Femur (tissue), 1 donor: Measurements from ENCODE around the gene FDCSP.
"Not testable (repeated sequence)": the region's sequence is repeated elsewhere in the genome, so short reads cannot be mapped to it uniquely, and the experiment has no call there.

Experiments
- DNase-seq: peaks from one replicate; pipeline ENCODE4 v3.0.0-alpha.2; 2017

FDCSP gene

DNA sequence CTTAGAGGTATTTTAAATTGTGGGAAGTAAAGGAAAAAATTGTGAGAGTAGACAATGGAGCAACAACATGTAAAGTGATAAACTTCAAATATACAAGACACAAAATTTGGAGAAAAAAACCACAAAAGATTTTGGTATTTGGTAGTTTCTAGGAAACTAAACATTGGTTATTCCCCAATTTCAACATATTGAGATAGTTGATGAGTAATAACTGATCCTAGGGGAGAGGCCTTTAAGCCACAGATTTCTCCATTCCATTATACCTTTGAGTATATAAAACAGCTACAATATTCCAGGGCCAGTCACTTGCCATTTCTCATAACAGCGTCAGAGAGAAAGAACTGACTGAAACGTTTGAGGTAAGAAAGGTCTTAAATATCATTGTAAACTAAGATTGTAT lies at the start of gene FDCSP:
TSS of gene FDCSP (plus strand) at position 301 of the 400 bp plus-strand sequence. CDS start 5,071 bp downstream, outside the sequence.
- no peak for DNase-seq

DNA sequence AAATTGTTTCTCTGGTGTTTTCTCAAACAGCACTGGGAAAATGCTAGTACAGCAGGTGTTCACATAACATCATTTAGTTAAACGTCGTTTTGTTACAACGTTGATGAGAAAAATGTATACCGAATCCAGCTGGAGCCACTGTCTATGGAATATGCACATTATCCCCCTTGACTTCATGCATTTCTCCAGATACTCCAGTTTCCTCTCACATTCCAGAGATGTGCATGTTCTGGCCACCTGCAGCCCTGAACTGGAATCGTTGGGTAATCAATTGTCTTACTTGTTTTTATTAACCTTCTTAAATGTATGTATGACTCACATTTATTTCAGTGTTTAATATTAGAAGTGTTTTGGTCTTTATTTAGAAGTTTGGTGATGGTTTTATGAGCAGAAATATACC lies 48.8 kb upstream of the FDCSP start:
- DNase-seq = no peak

DNA sequence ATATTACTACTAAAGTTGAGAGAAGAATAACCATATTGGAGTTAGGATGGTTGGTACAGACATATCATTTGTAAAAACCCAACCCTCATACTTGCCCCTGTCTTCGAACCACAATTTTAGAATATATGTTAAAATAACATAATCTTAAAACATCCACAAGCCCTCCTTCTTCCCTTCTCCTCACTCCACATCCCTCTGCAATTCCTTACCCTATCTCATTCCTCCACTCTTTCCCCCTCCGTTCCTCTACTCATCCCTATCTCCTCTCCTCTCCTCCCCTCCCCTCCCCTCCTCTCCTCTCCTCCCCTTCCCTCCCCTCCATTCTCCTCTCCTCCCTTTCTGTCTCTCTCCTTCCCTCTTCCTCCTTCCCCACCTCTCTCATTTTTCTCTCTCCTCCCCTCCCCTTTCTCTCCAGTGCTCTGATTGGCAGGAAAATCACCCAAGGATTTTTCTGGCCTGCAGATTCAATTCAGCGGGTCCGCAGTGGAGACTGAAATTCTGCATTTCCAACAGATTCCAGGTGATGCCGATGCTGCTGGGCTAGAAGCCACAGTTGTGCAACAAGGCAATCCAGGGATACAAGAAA lies 47.8 kb upstream of the FDCSP start:
- no peak for DNase-seq

DNA sequence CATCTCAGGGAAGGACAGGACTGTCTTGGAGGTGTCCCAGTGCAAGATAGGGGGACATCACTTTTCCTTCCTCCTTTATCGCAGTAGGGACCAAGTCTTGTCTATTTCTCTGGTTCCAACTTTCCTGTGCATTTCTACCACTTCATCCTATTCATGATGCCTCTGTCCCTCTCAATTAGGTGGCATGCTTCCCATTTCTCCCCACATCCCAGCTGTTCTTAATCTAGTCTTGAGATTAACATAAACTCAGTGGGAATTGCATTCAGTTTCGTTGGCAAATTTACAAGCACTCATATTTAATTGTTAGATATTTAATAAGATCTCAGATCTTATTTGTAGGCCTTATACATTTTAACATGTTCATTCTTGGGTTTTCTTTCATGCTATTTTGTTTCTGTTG lies 46.1 kb upstream of the FDCSP start:
- no peak for DNase-seq

DNA sequence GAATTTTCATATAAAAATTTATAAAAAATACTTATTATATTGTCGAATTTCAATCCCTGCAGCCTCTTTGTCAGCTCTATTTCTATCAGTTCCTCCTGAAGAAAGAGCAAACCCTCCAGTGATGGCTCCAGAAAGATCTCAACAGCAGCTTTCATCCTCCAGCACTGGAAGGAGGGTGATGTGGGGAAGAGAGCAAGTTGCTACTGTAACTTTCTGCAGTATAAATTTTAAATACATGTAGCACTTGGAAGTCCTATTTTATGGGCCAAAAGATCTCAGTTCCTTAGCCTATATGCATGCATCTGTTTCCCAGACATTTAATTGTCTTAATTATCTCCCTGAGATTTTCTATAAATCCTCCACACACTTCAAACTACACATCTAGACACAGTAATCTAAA lies 44.1 kb upstream of the FDCSP start:
- no peak for DNase-seq

DNA sequence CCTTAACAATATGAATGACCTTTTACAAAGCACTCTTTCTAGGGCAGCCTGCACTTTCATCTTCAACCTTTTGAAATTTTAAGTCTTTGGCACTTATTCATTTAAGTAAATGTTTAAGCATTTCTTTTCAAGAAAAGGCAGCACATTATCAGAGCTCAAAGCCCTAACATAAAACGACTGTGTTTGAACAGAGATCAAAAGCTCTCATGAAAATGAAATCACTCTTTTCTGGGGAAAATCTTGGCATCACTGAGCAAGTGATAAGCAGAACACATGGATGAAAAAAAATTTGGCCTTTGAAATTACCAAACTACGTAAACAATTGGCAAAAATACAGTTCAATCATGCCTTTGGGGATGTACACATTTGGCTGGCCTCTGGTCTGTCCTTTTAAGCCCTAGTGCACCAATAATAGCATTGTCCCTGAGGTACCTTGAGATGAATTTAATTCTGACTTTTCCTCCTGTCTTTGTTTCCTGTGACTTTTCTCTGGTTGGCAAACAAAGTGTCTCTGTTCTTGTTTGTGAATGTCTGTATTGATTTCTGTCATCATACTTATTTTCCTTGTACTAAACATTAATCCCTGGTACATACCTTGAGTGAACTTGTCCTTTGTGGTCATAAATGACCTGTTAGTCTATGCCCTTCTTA lies 43.3 kb upstream of the FDCSP start:
- no peak for DNase-seq

DNA sequence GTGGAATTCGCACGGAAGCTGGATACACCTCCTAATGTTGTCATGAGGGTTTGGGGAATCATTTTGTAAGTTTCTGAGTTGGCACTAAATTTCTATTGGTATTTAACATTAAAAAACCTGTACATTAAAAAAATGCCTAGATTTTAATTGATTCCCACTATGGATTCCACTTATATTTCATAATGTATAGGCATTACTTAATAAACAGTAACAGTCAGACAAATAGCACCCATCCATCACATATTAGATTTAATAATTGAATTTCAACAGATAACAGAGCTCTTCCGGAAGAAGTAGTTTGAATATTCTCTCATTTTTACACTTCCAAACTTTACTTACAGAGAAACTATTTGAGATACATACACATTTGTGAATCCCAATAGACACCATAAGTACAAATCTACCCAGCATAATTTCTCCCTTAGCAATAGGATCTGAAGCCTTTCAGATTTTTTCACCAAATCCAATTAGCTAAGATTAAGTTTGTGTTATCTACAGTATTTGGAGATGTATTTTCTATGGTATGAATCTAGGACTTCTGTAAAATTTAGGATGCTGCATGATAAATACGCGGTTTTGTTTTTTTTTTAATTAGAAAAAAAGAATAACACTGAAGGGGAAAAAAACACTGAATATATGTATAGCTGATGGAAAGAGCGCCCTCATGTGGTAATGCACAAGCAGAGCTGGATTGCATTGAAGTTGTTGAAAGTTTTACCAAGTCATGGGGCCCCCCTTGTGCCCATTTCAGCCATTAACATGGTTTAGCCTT lies 42.6 kb upstream of the FDCSP start:
- no peak for DNase-seq

DNA sequence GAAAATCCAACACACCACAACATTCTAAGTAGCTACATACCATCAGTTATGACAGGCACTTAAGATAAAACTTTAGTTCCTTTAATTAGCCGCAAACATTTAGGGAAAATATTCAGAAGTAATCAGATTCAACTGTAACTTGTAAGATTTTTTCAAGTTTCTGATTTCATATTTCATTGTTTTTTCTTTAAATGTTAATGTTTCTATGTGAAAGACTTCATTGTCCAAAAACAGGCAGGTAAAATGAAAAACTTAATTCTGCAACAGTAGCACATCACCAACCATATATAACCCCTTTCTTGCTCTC lies 42.0 kb upstream of the FDCSP start:
- no peak for DNase-seq

DNA sequence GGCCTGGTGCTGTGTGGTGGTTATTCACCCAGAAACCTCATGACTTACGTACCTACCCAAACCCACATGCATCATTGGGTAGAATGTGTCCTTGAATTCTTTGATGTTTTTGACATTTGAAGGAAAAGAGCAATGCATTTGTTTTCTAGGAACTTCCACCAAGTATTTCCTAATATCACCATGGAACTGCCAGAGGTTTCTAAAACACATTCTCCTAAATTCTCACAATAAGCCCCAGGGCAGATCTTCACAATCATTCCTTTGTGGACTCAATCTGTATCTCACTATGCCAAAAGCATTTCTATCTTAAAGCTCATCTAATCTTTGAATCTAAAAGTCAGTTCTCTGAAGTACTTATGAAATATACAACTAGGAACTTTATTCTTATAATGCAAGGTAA lies 38.7 kb upstream of the FDCSP start:
- no peak for DNase-seq

DNA sequence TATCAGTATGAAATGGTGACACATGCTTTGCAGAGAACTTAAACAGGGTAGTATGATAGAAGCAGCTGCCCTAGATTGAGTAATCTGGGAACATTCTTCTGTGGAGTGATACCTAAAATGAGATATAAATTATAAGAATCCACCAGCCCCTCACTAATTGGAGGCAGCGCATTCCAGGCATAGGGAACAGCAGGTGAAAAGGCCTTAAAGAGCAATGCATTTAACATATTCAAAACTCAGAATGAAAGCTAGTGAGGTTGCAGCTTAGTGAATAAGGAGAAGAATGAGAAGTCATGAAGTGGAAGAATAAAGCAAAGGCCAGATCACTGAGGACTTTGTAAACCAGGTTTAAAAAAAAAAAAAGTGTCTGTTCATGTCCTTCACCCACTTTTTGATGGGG lies 35.3 kb upstream of the FDCSP start:
- no peak for DNase-seq

DNA sequence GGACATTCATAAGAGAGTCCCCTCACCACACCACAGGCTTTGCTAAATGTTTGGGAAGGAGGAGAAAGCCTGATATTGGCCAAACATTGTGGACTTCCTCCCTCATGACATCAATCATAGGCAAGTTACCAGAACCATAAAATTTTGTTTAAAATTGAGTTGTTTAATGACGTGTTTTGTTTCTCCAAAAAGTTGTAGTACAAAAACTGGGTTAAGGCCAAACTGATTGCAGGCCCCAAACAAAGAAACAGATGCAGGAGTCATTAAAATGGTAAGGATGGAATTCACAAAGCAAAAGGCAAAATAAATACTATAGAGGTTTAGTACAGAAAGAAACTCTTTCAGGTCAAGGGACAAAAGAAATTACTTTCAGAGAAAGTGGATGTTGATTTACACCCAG lies 34.3 kb upstream of the FDCSP start:
- no peak for DNase-seq

DNA sequence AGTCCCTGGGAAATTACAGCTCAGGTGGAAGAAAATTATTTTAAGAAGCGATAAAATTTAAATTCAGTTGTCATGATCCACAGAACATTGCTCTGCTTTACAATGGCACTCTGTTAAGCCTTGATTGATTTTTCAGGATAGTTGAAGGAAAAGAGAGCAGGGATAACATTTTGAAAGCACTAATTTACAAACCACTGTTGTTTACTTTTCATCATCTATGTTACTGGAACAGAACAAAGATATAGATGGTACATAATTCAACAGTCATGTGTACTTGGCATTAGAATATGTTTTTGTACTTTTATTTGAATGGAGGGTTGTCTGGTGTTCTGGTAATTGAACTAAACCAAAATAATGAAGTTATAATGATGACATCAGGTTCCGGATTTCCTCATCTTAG lies 33.0 kb upstream of the FDCSP start:
- DNase-seq = no peak

DNA sequence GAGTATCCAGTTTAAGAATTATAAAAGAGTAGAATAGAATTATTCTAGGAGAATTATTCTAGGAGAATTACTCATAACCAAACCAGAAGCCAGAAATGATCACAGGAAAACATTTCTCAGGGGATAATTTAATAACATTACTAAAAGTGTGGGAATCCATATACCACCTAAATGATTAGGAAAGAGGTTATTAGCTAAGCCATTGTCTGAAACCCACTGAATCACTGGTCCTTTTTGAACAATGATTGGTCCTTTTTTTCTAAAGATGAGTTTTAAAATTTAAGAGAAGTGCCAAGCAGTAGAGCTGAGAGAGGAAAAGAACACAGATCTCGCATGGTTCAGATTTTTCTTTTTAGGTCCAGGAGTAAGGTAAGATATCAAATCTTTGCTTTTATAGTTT lies 30.5 kb upstream of the FDCSP start, which contains the start of gene ODAM:
TSS of gene ODAM (plus strand) at position 301 of the 400 bp plus-strand sequence. CDS start 819 bp downstream, outside the sequence.
- no peak for DNase-seq

DNA sequence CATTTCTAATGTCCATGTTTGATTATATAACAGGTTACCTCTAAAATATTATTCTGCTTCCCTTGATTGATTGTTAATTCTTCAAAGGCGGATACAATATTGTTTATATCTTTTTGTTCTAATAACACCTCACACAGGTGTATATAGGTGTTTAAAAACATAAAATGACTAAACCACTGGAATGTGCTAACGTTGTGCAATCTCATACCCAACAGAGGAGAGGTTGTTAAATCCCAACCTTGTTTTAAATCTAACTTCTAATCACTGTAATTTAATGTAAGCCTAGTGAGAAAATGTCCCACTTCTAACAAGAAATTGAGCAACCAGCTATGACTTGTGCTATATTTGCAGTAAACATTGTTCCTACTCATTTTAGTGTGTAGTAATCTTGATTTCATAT lies 29.1 kb upstream of the FDCSP start:
- DNase-seq = no peak

DNA sequence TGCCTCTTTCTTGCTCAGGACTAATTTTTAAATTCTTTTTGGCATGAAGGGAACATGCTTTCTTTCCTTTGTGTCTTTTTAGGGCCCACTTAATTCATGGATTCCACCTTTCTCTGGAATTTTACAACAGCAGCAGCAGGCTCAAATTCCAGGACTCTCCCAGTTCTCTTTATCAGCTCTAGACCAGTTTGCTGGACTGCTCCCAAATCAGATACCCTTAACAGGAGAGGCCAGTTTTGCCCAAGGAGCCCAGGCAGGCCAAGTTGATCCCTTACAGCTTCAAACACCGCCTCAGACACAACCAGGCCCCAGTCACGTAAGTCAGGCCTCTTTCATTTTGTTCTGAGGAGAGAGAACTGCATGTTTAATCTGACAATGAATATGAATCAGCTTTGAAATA lies 28.1 kb upstream of the FDCSP start:
- no peak for DNase-seq

DNA sequence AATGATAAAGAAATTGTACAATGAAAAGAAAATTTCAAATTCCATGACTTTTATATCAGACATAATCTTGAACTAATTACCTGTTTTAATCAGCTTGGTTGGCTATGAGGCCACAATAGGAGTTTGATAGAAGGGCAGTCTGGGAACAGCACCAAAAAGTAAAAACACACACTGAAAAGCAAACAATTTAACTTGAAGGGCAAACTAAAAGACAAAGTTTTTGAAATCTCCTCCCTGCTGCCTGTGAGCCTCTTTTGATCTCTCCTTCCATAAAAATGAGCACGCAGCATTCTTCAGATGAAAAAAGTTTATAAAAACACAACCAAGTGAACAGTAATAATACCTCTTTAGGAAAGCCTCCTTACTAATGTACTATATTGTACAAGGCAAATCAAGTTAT lies 22.3 kb upstream of the FDCSP start:
- DNase-seq = no peak

DNA sequence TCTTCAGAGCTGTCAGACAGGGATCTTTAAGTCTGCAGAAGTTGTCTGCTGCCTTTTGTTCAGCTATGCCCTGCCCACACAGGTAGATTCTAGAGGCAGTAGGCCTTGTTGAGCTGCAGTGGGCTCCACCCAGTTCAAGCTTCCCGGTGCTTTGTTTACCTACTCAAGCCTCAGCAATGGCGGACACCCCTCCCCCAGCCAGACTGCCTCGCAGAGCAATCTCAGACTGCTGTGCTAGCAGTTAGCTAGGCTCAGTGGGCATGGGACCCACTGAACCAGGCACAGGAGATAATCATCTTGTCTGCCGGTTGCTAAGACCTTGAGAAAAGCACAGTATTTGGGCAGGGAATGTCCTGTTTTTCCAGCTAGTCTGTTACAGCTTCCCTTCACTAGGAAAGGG lies 13.2 kb upstream of the FDCSP start:
- DNase-seq = not testable (repeated sequence)

DNA sequence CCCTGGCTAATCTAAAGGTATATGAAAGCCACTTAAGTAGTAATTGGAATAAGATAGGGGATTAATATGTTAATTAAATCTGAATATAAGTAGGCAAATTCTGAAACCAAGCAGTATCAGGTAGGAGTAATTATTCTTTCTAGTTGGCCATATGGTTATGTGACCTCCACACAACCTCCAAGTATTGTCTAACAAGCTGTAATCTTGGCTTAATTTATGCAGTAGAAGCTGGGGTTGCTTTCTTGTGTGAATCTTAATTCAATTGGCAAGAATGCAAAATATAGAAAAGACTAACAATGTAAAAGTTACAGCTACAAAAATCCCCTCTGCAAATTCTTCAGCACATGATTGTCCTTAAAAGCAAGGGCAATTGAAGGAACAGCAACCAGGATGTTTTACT lies 9.8 kb upstream of the FDCSP start:
- DNase-seq = not testable (repeated sequence)

DNA sequence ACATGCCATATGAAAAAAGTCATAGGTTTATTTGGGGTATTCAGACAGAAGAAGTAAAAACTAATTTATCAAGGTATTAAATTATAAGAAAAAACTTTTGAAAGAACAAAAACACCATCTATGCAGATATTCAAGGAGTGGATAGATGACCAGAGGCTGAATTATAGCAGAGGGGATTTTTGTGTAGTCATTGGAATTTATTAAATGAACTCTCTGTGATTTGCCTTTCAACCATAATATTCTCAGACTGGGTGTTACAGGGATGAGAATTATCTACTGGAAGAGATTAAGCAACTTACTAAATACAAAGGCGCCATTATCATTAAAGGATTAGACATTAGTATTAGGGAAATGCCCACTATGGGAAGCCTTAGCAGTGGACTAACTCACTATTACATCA lies 9.4 kb upstream of the FDCSP start:
- DNase-seq = not testable (repeated sequence)

DNA sequence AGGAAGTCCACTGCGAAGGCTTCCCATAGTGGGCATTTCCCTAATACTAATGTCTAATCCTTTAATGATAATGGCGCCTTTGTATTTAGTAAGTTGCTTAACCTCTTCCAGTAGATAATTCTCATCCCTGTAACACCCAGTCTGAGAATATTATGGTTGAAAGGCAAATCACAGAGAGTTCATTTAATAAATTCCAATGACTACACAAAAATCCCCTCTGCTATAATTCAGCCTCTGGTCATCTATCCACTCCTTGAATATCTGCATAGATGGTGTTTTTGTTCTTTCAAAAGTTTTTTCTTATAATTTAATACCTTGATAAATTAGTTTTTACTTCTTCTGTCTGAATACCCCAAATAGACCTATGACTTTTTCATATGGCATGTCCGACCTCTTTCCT lies 4.5 kb upstream of the FDCSP start:
- not testable (repeated sequence) for DNase-seq

DNA sequence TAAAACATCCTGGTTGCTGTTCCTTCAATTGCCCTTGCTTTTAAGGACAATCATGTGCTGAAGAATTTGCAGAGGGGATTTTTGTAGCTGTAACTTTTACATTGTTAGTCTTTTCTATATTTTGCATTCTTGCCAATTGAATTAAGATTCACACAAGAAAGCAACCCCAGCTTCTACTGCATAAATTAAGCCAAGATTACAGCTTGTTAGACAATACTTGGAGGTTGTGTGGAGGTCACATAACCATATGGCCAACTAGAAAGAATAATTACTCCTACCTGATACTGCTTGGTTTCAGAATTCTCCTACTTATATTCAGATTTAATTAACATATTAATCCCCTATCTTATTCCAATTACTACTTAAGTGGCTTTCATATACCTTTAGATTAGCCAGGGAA lies 4.1 kb upstream of the FDCSP start:
- DNase-seq = not testable (repeated sequence)

DNA sequence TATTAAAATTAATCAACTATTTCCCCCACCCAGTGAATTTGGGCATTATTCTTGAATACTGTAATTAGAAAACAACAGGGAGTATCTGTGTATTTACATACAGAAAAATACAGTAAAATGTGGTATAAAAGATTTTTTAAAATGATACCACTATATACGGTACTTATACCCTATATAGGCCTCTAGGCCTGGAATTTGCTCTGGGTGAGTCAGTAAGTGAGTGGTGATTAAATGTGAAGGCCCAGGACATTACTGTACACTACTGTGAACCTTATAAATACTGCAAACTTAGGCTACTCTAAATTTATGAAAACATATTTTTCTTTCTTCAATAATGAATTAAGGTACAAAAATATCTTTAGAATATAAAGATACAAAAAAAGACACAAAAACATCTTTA lies 10.2 kb downstream of the FDCSP start:
- no peak for DNase-seq

DNA sequence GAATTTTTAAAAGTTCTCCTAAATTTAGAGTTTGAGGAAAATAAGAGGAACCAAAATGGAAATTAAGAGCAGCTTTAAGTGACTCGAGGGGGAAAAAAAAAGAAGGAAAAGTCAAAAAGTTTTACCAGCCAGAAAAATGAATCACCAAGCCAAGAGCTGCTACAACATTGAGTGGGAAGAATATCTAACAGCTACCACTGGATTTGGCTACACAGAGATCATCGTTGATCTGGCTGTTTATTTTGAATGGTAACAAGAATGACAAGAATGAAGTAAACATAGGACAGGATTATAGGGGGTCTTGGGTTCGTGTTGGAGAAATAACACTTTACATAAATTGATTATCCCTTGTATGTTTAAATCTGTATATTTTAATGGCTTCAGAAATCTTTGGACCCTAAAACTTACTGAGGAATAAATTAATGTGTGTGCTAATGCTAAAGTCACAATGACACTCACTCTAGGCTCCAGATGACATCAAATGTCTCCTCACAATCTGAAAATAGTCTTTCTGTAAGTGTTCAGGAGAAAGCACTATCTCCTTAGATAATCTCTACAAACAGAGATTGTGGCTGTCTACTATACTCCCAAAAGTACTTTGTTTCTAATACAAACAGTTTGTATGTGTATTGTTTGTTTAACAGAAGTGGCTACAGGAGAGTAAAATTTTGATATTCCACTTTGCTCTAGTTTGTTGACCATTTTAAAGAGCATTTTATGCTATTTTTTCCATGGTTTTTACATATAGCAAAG lies 13.4 kb downstream of the FDCSP start:
- DNase-seq = no peak
